ENCODE measurements around the gene POLG.

GRCh38 chr15:89346516-89347231 is 12.1 kb upstream of the POLG start:
- TF ChIP-seq CTCF (conservative IDR thresholded peaks at IDR 0.05; ENCODE audit: low read depth in 2 of 2) = no peak
- TF ChIP-seq EZH2 (IDR thresholded peaks at IDR 0.05; ENCODE audit: low read depth, unreplicated experiment) = no peak
- no peak for TF ChIP-seq EZH2phosphoT487 (IDR thresholded peaks at IDR 0.05; ENCODE audit: unreplicated experiment)
- no peak for TF ChIP-seq POLR2AphosphoS5 (IDR thresholded peaks at IDR 0.05; ENCODE audit: low read depth)
- TF ChIP-seq REST (IDR thresholded peaks at IDR 0.05; ENCODE audit: unreplicated experiment) = no peak
- TF ChIP-seq JUNB (IDR thresholded peaks at IDR 0.05; ENCODE audit: unreplicated experiment) = no peak
- no peak for TF ChIP-seq STAT1 (IDR thresholded peaks at IDR 0.05; ENCODE audit: unreplicated experiment)
- TF ChIP-seq ZNF331 (CRISPR knock-in tag; IDR thresholded peaks at IDR 0.05; ENCODE audit: low read depth) = no peak

Measured in GM23338 (cell line).